Activated CD4-positive, alpha-beta memory T cell treated with anti-CD3 and anti-CD28 coated beads for 36 hours (primary cell): Measurements from ENCODE around the gene EPS15. TPM values are rescaled to one million over a fixed set of nuclear protein-coding genes. Genes with fewer than 3 reads are reported as not detected.
"Not testable (repeated sequence)": the region's sequence is repeated elsewhere in the genome, so short reads cannot be mapped to it uniquely, and the experiment has no call there.

ENCODE experiments used
- CTCF ChIA-PET: fragments of 350-600 bp; sonication (Branson Sonifier 250); formaldehyde crosslinking; loops from one replicate; lab custom pipeline; 2021; ENCODE audit warnings: antibody characterized with exemption, inconsistent platforms; lab: Charles Lee
- POLR2A ChIA-PET: fragments of 350-600 bp; sonication (Branson Sonifier 250); formaldehyde crosslinking; loops from one replicate; lab custom pipeline; 2021; ENCODE audit warnings: antibody characterized with exemption; lab: Charles Lee
- DNase-seq: peaks from one replicate; pipeline ENCODE4 v3.0.0-alpha.2; 2020
- H3K27ac Mint-ChIP-seq: one replicate; pipeline ENCODE4 v1.8.0; 2021; ENCODE audit warnings: mixed read lengths
- H3K27me3 Mint-ChIP-seq: one replicate; pipeline ENCODE4 v1.8.0; 2021; ENCODE audit warnings: mixed read lengths
- H3K36me3 Mint-ChIP-seq: one replicate; pipeline ENCODE4 v1.8.0; 2021; ENCODE audit warnings: mixed read lengths
- H3K4me1 Mint-ChIP-seq: one replicate; pipeline ENCODE4 v1.8.0; 2021; ENCODE audit warnings: low read depth, mixed read lengths
- H3K4me3 Mint-ChIP-seq: one replicate; pipeline ENCODE4 v1.8.0; 2021; ENCODE audit warnings: mild to moderate bottlenecking, mixed read lengths
- H3K9me3 Mint-ChIP-seq: one replicate; pipeline ENCODE4 v1.8.0; 2021; ENCODE audit warnings: mixed read lengths
- intact Hi-C: fragments of 100-400 bp; cut with micrococcal nuclease; formaldehyde crosslinking; loops from one replicate; pipeline ENCODE4 v1.15.1; 2023
- total RNA-seq, 2 experiments: library from RNA; stranded (reverse); gene quantifications; one replicate each; pipeline ENCODE4 v1.2.3, GENCODE V29; 2021

The EPS15 gene
- total RNA-seq, 2 experiments from 2014 or later: 69.5 to 69.6 TPM

- ChIA-PET POLR2A (no interaction called here), CTCF (no interaction called here)
- H3K27ac Mint-ChIP-seq: no peak overlapping the region
- H3K4me3 Mint-ChIP-seq: no peak overlapping the region
- intact Hi-C loops: no loop called here
- H3K9me3 Mint-ChIP-seq: no peaks in the 10 kb centered on the region
- no peaks in the 10 kb centered on the region for H3K27me3 Mint-ChIP-seq
- H3K4me1 Mint-ChIP-seq: peaks cover 32% of the 10 kb centered on the region
- DNase-seq: no peak
- H3K36me3 Mint-ChIP-seq: peaks cover 2% of the 10 kb centered on the region
Observed at GRCh38 chr1:51487628-51488027, 31.4 kb downstream of the EPS15 start.

GRCh38 chr1:51484591-51484990 is 34.5 kb downstream of the EPS15 start:
- intact Hi-C loops: no loop called here
- CTCF ChIA-PET: no interaction called here
- Mint-ChIP-seq H3K27me3 (no peaks in the 10 kb centered on the region), H3K4me3 (no peak overlapping the region), H3K36me3 (peaks cover 16% of the 10 kb centered on the region), H3K27ac (no peak overlapping the region), H3K4me1 (peaks cover 15% of the 10 kb centered on the region), H3K9me3 (no peaks in the 10 kb centered on the region)
- DNase-seq: no peak
- POLR2A ChIA-PET: no interaction called here

- Mint-ChIP-seq H3K4me3 (no peak overlapping the region), H3K9me3 (no peaks in the 10 kb centered on the region), H3K27ac (no peak overlapping the region), H3K27me3 (no peaks in the 10 kb centered on the region), H3K4me1 (peaks cover 14% of the 10 kb centered on the region), H3K36me3 (peaks cover 26% of the 10 kb centered on the region)
- ChIA-PET CTCF (no interaction called here), POLR2A (no interaction called here)
- DNase-seq: no peak
- intact Hi-C loops: no loop called here
Observed at GRCh38 chr1:51482881-51483280, 36.2 kb downstream of the EPS15 start.

GRCh38 chr1:51474832-51475620 is 44.0 kb downstream of the EPS15 start:
- H3K4me3 Mint-ChIP-seq, intact Hi-C loops, H3K27me3 Mint-ChIP-seq, POLR2A ChIA-PET, DNase-seq, H3K27ac Mint-ChIP-seq: not testable (repeated sequence)
- peaks cover 43% of the 10 kb centered on the region for H3K36me3 Mint-ChIP-seq
- H3K9me3 Mint-ChIP-seq: peaks cover 11% of the 10 kb centered on the region
- CTCF ChIA-PET: interaction anchor here (0.6 kb wide), 1 partner anchor 156 kb away, joined by 3 read pairs; no protein-coding TSS in a partner anchor
- H3K4me1 Mint-ChIP-seq: peaks cover 20% of the 10 kb centered on the region

GRCh38 chr1:51473331-51474115 is 45.5 kb downstream of the EPS15 start:
- H3K4me3 Mint-ChIP-seq: no peak overlapping the region
- CTCF ChIA-PET: interaction anchor here (1.4 kb wide), 1 partner anchor 296 kb away, joined by 3 read pairs; no protein-coding TSS in a partner anchor
- H3K27ac Mint-ChIP-seq: peak overlapping the region; percentile 28
- H3K4me1 Mint-ChIP-seq: peaks cover 20% of the 10 kb centered on the region
- peaks cover 36% of the 10 kb centered on the region for H3K36me3 Mint-ChIP-seq
- peaks cover 11% of the 10 kb centered on the region for H3K9me3 Mint-ChIP-seq
- H3K27me3 Mint-ChIP-seq: no peaks in the 10 kb centered on the region
- POLR2A ChIA-PET: interaction anchor here (0.5 kb wide), 1 partner anchor 1303 kb away, joined by 3 read pairs; no protein-coding TSS in a partner anchor
- DNase-seq: no peak
- intact Hi-C loops: no loop called here

- H3K9me3 Mint-ChIP-seq: peaks cover 9% of the 10 kb centered on the region
- ChIA-PET POLR2A (no interaction called here), CTCF (no interaction called here)
- H3K36me3 Mint-ChIP-seq: peaks cover 39% of the 10 kb centered on the region
- DNase-seq: no peak
- H3K4me1 Mint-ChIP-seq: peaks cover 20% of the 10 kb centered on the region
- H3K27me3 Mint-ChIP-seq: no peaks in the 10 kb centered on the region
- no peak overlapping the region for H3K4me3 Mint-ChIP-seq
- no peak overlapping the region for H3K27ac Mint-ChIP-seq
- intact Hi-C loops: no loop called here
Observed at GRCh38 chr1:51472359-51472758, 46.7 kb downstream of the EPS15 start.

GRCh38 chr1:51469518-51469917 is 49.5 kb downstream of the EPS15 start:
- intact Hi-C loops: no loop called here
- Mint-ChIP-seq H3K27ac (no peak overlapping the region), H3K4me1 (peaks cover 23% of the 10 kb centered on the region), H3K36me3 (peaks cover 41% of the 10 kb centered on the region), H3K9me3 (no peaks in the 10 kb centered on the region), H3K27me3 (no peaks in the 10 kb centered on the region), H3K4me3 (no peak overlapping the region)
- no peak for DNase-seq
- POLR2A ChIA-PET: no interaction called here
- CTCF ChIA-PET: no interaction called here

- Mint-ChIP-seq H3K27me3 (no peaks in the 10 kb centered on the region), H3K9me3 (no peaks in the 10 kb centered on the region), H3K4me1 (peaks cover 9% of the 10 kb centered on the region), H3K4me3 (no peak overlapping the region), H3K36me3 (peaks cover 37% of the 10 kb centered on the region), H3K27ac (no peak overlapping the region)
- intact Hi-C loops: no loop called here
- CTCF ChIA-PET: no interaction called here
- DNase-seq: no peak
- POLR2A ChIA-PET: no interaction called here
Observed at GRCh38 chr1:51464828-51465227, 54.2 kb downstream of the EPS15 start.

- CTCF ChIA-PET: no interaction called here
- Mint-ChIP-seq H3K4me3 (no peak overlapping the region), H3K4me1 (peaks cover 5% of the 10 kb centered on the region), H3K9me3 (no peaks in the 10 kb centered on the region), H3K36me3 (peaks cover 38% of the 10 kb centered on the region), H3K27me3 (no peaks in the 10 kb centered on the region), H3K27ac (no peak overlapping the region)
- intact Hi-C loops: no loop called here
- POLR2A ChIA-PET: interaction anchor here (0.6 kb wide), 2 partner anchors 96 to 132 kb away, joined by 3 read pairs; no protein-coding TSS in a partner anchor
- DNase-seq: no peak
Observed at GRCh38 chr1:51463561-51463960, 55.5 kb downstream of the EPS15 start.

GRCh38 chr1:51462289-51462688 is 56.8 kb downstream of the EPS15 start:
- H3K27ac Mint-ChIP-seq, H3K27me3 Mint-ChIP-seq, CTCF ChIA-PET, H3K9me3 Mint-ChIP-seq, intact Hi-C loops, POLR2A ChIA-PET, DNase-seq, H3K4me3 Mint-ChIP-seq, H3K4me1 Mint-ChIP-seq: not testable (repeated sequence)
- H3K36me3 Mint-ChIP-seq: peaks cover 38% of the 10 kb centered on the region

GRCh38 chr1:51454554-51454953 is 64.5 kb downstream of the EPS15 start:
- Mint-ChIP-seq H3K4me3 (no peak overlapping the region), H3K9me3 (no peaks in the 10 kb centered on the region), H3K27me3 (no peaks in the 10 kb centered on the region), H3K27ac (no peak overlapping the region), H3K36me3 (peaks cover 28% of the 10 kb centered on the region), H3K4me1 (no peaks in the 10 kb centered on the region)
- ChIA-PET CTCF (no interaction called here), POLR2A (no interaction called here)
- DNase-seq: no peak
- intact Hi-C loops: no loop called here

- no peak overlapping the region for H3K27ac Mint-ChIP-seq
- POLR2A ChIA-PET: no interaction called here
- intact Hi-C loops: no loop called here
- H3K4me3 Mint-ChIP-seq: no peak overlapping the region
- CTCF ChIA-PET: no interaction called here
- no peaks in the 10 kb centered on the region for H3K9me3 Mint-ChIP-seq
- no peaks in the 10 kb centered on the region for H3K4me1 Mint-ChIP-seq
- no peak for DNase-seq
- no peaks in the 10 kb centered on the region for H3K27me3 Mint-ChIP-seq
- peaks cover 25% of the 10 kb centered on the region for H3K36me3 Mint-ChIP-seq
Observed at GRCh38 chr1:51453010-51453409, 66.1 kb downstream of the EPS15 start.
